GM10248 (cell line): Measurements from ENCODE around the gene PTPN21.

ENCODE experiments used
- CTCF ChIA-PET: fragments of 300-600 bp; sonication (Branson Sonifier 250); formaldehyde crosslinking; extraction: SDS; loops from one replicate; lab custom pipeline; 2021; ENCODE audit warnings: antibody characterized with exemption; lab: Yijun Ruan, JAX
- POLR2A ChIA-PET: fragments of 350-650 bp; sonication (Branson Sonifier 250); formaldehyde crosslinking; extraction: SDS; loops from one replicate; lab custom pipeline; 2020; ENCODE audit warnings: antibody characterized with exemption; lab: Yijun Ruan, JAX
- DNase-seq: peaks from one replicate; pipeline ENCODE4 v3.0.0; 2012; ENCODE audit errors: extremely low spot score
- CTCF ChIP-seq: IDR thresholded peaks from 2 replicates; pipeline ENCODE4 v1.5.1; 2012; ENCODE audit warnings: mild to moderate bottlenecking, low read depth; ENCODE audit errors: extremely low read depth, missing control alignments, control extremely low read depth

The PTPN21 gene

GRCh38 chr14:88550078-88550477 is 4.7 kb downstream of the PTPN21 start:
- ChIA-PET CTCF (no interaction called here), POLR2A (no interaction called here)
- TF ChIP-seq CTCF, result no peak
- DNase-seq, result no peak

- no peak for DNase-seq
- CTCF ChIA-PET, result interaction anchor here (1.1 kb wide), 1 partner anchor 9 kb away, joined by 3 read pairs; no protein-coding TSS in a partner anchor
- POLR2A ChIA-PET, result no interaction called here
- TF ChIP-seq CTCF, result no peak
Measured at GRCh38 chr14:88547386-88547780, 7.4 kb downstream of the PTPN21 start.

GRCh38 chr14:88546621-88547385 is 8.0 kb downstream of the PTPN21 start:
- POLR2A ChIA-PET, result no interaction called here
- DNase-seq, result no peak
- TF ChIP-seq CTCF, result no peak
- CTCF ChIA-PET, result interaction anchor here (1.1 kb wide), 1 partner anchor 8 kb away, joined by 3 read pairs; no protein-coding TSS in a partner anchor

- no peak for TF ChIP-seq CTCF
- DNase-seq, result no peak
- POLR2A ChIA-PET, result no interaction called here
- CTCF ChIA-PET, result no interaction called here
Measured at GRCh38 chr14:88545256-88545655, 9.6 kb downstream of the PTPN21 start.

GRCh38 chr14:88542857-88543795 is 11.7 kb downstream of the PTPN21 start:
- ChIA-PET CTCF (no interaction called here), POLR2A (no interaction called here)
- TF ChIP-seq CTCF, result no peak
- DNase-seq, result no peak

- POLR2A ChIA-PET, result no interaction called here
- CTCF ChIA-PET, result no interaction called here
- no peak for TF ChIP-seq CTCF
- DNase-seq, result no peak
Measured at GRCh38 chr14:88541324-88541723, 13.5 kb downstream of the PTPN21 start.
